GM23248 (cell line): ENCODE data around the gene SYNE2.

ENCODE experiments used
- EZH2 ChIP-seq: fragments of 200-600 bp; sonication (generic); IDR thresholded peaks from 2 replicates; pipeline ENCODE4 v1.6.1; 2018; ENCODE audit warnings: antibody characterized with exemption, mild to moderate bottlenecking; ENCODE audit not compliant: insufficient read depth, poor library complexity, severe bottlenecking
- EZH2phosphoT487 ChIP-seq: fragments of 200-600 bp; sonication (generic); IDR thresholded peaks from 2 replicates; pipeline ENCODE4 v1.6.1; 2018; ENCODE audit warnings: antibody characterized with exemption, moderate library complexity, mild to moderate bottlenecking, low read depth; ENCODE audit not compliant: insufficient read depth

DNA sequence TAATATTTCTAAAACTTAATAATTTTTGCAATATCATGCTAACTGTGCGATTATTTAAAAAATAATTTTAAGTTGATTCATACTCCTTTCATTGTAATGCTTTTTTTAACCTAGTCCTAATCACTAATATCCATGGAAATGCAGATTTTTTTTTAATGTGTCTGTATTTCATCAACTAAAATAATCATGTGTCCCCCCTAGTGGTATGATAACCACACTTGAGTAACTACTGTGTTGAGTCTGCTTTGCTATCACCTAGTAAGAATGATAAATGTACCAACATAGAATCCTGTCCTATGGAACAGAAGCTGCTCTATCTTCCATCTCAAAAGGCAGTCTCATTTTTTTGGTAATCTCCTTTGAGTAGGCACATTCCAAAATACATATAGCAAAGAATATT, 19.1 kb upstream of the SYNE2 start:
- TF ChIP-seq EZH2phosphoT487: no peak
- no peak for TF ChIP-seq EZH2
